Inflammatory macrophage treated with lipopolysaccharide for 4 hours (primary cell): ENCODE data around the gene ACOX1.

ENCODE experiments used
- DNase-seq: peaks from one replicate; pipeline ENCODE4 v3.0.0-alpha.2; 2020

The ACOX1 gene

DNA sequence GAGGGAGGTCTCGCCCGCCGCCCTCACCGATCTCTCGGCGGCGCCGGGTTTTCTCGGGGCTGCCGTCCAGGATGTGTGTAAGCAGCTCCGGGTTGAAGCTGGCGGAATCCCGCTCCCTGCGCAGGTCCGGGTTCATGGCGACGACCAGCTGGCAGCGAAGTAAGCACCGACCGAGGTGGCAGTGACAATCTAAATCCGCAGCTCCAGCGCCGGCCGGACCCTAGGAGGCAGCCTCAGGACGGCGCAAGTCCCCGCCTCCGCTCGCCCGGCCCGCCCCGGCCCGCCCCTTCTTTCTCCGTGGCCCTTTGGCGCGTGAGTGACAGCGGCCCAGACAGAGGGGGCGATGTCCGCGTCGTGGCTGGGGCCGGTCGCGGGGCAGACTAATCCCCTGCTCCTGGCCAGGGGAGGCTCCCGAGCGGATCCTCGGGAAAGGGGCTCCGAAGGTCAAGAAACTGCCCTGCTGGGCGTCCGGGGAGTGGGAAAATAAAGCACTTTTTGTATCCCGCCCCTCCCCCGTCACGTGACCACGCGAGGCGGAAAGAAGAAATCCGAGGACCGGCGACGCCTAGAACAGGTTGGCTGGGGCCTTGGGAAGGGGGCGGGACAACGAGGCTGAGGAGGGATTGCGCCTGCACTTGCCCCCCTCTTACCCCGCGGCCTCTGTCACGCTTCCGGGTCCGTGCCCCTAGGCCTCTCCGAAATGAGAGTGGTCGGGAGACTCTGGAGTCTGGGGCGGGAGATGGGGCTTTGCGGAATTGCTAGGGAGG is at the start of gene ACOX1, which contains the start of gene TEN1:
Gene ACOX1, minus strand, starts transcription at position 229 of the 767 bp plus-strand sequence. Its CDS starts 93 bp downstream, at position 136.
Gene TEN1, plus strand, starts transcription at position 303 of the 767 bp plus-strand sequence. CDS start 6,953 bp downstream, outside the sequence.
- peak; percentile 97 for DNase-seq

- peak; percentile 36 for DNase-seq
These were observed 48.3 kb upstream of the ACOX1 start, which contains the start of gene EVPL for GRCh38 chr17:76027159-76027839. Gene EVPL (minus strand): TSS chr17:76027306. CDS start chr17:76027198, 108 bp downstream.

DNA sequence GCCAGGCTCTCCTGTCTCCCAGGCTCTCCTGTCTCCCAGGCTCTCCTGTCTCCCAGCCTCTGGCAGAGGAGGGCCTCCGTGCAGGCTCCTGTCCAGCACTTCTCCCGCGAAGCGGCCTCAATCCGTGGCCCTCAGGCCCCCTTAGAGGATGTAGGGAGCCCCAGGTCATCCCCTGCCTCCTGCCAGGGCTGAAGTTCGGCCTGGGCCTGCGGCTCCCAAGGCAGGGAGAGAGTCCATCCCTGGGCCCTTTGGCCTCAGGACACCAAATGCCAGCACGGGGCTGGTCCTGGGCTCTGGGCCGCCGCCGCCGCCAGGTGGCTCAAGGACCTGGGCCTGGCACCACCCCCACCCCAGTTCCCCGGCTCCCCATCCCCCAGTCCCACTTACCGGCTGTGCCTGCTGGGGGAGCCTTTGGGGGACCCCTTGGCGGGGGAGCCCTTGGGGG is 47.8 kb upstream of the ACOX1 start:
- DNase-seq, result no peak

- no peak for DNase-seq
These were observed 46.3 kb upstream of the ACOX1 start for GRCh38 chr17:76025294-76025693.

GRCh38 chr17:76024353-76024752 is 45.4 kb upstream of the ACOX1 start:
- no peak for DNase-seq

- no peak for DNase-seq
These were observed 44.9 kb upstream of the ACOX1 start for GRCh38 chr17:76023900-76024237.

DNA sequence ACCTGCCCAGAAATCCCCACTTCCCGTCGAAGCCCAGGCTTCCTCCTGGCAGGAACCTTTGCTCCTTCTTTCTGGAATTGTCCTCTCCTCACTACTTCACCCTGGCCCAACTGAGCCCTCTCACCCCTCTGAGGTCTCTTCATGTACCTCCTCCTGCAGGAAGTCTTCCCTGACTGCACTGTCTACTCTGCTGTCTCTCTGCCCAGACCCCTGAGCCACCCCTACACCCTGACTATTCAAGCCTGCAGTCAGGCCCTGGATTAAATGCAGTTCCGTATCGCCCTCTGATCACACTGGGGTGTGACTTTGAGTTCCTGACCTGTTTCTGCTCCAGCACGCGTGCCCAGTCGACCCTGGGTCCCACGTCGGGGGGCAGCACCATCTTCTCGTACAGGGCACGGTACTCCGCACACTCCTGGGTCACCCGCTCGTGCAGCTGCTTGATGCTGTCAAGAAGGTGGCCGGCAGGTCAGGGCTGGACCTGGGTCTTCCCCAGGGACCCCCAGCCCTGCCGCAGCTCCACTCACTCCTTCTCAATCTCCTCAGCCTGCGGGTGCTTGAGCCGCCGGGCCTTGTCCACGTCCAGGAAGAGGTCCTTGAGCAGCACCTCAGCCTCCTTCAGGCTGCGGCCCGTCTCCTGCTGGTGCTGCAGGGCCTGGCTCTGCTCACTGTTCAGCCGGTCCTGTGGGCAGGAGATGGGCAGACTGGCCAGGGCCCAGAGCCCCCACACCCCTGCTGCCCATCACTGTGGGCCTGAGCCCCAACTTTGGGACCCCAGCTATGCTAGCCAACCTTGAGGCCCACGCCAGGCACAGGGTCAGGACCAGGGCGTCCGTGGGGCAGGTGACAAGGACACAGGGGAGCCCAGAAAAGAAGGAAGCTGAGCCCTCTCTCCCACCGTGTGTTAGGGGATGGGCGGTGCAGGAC is 44.3 kb upstream of the ACOX1 start:
- no peak for DNase-seq

GRCh38 chr17:76022285-76022684 is 43.3 kb upstream of the ACOX1 start:
- no peak for DNase-seq

DNA sequence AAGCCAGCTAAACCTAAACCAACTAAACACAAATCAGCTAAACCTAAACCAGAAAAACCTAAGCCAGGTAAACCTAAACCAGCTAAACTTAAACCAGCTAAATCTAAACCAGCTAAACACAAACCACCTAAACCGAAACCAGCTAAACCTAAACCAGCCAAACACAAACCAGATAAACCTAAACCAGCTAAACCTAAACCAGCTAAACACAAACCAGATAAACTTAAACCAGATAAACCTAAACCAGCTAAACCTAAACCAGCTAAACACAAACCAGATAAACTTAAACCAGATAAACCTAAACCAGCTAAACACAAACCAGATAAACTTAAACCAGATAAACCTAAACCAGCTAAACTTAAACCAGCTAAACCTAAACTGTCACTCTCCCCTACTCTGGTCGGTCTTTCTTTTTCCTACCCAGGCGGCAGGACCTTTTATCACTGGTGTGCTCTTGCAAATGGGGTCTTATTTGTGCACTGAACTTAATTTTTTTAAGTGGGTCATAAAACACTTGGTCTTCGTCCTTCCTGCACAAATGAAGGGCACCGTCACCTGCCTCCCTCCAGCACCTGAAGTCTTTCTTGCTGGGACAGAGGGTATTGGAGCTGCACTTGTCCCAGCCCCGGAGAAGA is 41.0 kb upstream of the ACOX1 start:
- no peak for DNase-seq

DNA sequence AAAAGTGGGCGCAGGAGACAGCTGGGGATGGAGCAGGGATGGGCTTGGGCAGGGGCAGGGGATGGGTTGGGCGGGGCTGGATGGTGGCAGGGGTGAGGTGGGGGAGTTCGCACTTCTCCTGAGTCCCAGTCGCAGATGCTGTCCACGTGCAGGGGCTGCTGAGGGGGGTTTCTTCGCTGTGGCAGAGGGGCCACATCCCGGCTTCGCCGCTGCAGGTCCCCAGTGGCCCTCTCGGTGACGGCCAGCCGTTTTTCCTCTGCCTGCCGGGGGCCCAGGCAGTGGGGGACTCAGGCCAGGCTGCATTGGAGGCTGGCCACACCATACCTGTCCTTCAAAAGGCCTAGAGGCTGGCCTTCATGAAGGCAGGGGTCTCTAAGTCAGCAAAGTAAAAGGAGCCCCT is 39.8 kb upstream of the ACOX1 start:
- no peak for DNase-seq

DNA sequence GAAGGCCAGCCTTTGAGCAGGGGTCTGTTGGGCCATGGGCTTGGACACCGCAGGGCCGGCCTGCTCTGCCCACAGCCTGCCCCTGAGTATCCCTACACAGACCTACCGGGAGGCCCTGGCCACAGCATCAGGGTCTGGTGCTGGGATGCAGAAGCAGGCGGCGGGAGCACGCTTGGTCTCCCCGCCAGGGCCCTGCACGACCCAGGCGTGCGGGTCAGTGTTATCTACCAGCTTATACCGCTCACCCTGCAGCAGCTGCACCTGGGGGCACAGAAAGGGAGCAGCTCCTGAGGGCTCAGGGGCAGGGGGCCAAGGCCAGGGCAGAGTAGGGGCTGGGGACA is 39.3 kb upstream of the ACOX1 start:
- no peak for DNase-seq

GRCh38 chr17:76017481-76018339 is 38.7 kb upstream of the ACOX1 start:
- no peak for DNase-seq

DNA sequence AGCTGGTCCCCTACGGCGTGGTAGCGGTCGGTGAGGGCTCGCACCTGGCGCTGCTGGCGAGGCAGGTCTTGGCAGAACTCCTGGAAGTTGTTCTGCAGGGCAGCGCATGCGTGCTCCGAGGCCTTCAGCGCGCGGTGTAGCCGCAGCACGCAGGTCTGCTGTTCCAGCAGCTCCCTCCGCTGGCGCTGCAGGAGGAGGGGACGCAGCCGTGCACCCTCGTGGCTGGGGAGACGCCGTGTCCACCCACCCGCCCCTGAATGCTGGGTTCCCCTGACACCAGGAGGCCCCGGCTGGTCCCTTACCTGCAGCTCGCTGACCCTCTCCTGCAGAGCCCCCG is 35.9 kb upstream of the ACOX1 start:
- no peak for DNase-seq

- DNase-seq, result peak; percentile 65
These were observed 35.3 kb upstream of the ACOX1 start for GRCh38 chr17:76014100-76014924.

DNA sequence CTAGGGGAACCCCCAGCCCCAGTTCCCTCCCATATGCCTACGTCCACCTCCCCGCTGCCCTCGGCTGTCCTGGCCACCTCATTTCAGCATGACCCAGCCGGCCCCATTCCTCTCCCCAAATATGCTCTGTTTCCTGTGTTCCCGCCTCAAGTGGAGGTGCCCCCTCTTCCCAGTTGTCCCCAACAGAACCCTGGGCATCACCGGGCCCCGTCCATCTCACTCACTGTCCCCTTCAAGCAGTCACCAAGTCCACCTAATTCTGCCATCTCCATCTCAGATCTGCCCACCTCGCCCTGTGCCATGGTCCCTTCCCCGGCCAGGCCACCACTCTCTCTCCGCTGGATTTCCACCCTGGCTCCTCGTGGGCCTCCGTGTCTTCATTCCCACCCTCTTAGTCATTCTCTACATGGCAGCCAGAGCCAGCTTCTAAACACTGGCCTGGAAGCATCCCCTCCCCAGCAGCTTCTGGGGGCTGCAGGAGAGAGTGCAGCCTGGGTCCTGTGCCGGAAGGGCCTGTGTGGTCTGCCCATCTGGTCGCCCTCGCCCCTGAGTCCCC is 34.5 kb upstream of the ACOX1 start:
- no peak for DNase-seq

- DNase-seq, result no peak
These were observed 33.0 kb upstream of the ACOX1 start for GRCh38 chr17:76011951-76012350.

GRCh38 chr17:76009969-76010661 is 31.1 kb upstream of the ACOX1 start:
- DNase-seq, result no peak

DNA sequence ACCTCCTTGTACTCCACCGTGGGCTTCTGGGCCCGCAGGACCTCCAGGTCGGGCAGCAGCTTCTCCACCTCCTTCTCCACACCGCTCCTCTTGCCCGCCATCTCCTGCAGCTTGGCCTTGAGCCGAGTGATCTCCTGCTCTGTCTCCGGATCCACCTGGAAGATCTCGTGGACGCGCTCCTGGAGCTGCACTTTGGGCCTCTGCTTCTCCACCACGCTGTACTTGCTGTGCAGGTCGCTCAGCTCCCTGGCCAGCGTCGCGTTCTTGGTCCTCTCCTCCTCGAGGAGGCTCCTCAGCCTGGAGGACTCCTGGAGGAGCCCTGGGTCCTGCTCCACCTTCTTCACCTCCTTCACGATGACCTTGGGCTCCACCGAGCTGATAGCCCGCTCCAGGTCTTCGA is 30.5 kb upstream of the ACOX1 start:
- no peak for DNase-seq

GRCh38 chr17:76008630-76009425 is 29.9 kb upstream of the ACOX1 start:
- DNase-seq, result no peak
